Stimulated activated naive CD8-positive, alpha-beta T cell treated with anti-CD3 and anti-CD28 coated beads, Interleukin-15, amount 100 ng/mL, for 72 hours (primary cell): ENCODE results near the gene AIG1.
"Not testable (repeated sequence)": the region's sequence is repeated elsewhere in the genome, so short reads cannot be mapped to it uniquely, and the experiment has no call there.

Source experiments
- ATAC-seq: fragments of 150-1000 bp; cut with Tn5 transposase; 2 replicates; pipeline ENCODE4 v1.10.0; 2021; ENCODE audit warnings: mild to moderate bottlenecking, moderate library complexity
- DNase-seq, 2 donors: peaks; one replicate each; pipeline ENCODE4 v3.0.0; 2021 to 2022
- H3K27ac Mint-ChIP-seq, 2 donors: one replicate each; pipeline ENCODE4 v1.8.0; 2022; ENCODE audit warnings: mild to moderate bottlenecking in 2 of 2, mixed read lengths in 2 of 2, moderate library complexity in 2 of 2
- H3K27me3 Mint-ChIP-seq: one replicate; pipeline ENCODE4 v1.8.0; 2022; ENCODE audit warnings: mixed read lengths
- H3K4me1 Mint-ChIP-seq: one replicate; pipeline ENCODE4 v1.8.0; 2022; ENCODE audit warnings: mild to moderate bottlenecking, mixed read lengths
- H3K4me3 Mint-ChIP-seq, 2 donors: one replicate each; pipeline ENCODE4 v1.8.0; 2022; ENCODE audit warnings: mild to moderate bottlenecking in 2 of 2, mixed read lengths in 2 of 2, moderate library complexity in 1 of 2
- H3K9me3 Mint-ChIP-seq, 2 donors: one replicate each; pipeline ENCODE4 v1.8.0; 2022; ENCODE audit warnings: mixed read lengths in 2 of 2

The AIG1 gene

DNA sequence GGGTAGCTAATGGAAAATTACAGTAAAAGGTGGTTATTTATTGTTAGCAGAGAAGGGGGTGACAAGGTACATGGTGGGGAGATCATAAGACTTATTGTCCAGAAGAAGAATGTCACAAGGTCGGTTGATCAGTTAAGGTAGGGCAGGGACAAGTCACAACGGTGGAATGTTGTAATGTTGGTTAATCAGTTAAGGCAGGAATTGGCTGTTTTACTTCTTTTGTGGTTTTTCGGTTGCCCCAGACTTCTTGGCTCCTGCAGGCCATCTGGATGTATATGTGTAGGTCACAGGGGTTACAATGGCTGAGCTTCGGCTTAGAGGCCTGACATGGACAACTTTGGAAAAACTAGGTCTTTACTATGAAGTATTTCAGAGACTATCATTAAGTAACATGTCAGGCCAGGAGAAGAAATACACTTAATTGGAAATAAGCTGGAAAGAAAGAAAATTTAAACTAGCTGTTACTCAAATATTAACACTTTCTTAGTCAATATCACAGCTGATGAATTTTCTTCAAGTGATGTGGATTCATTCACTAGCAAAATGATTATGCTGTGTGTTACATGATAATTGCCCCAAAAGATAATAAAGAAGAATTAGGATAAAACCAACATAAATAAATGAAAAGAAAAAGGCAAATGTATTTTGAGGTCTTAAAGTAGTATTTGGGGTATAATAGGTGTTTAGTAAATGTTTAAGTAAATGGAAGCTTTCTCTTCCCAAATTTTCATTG, 4.4 kb downstream of the AIG1 start:
- no peaks in the 10 kb centered on the region for H3K27me3 Mint-ChIP-seq
- ATAC-seq (no peak), DNase-seq (no peak)
- H3K4me1 Mint-ChIP-seq: peaks cover 32% of the 10 kb centered on the region
- H3K27ac Mint-ChIP-seq: no peak overlapping the region
- no peaks in the 10 kb centered on the region for H3K9me3 Mint-ChIP-seq
- H3K4me3 Mint-ChIP-seq: no peak overlapping the region

DNA sequence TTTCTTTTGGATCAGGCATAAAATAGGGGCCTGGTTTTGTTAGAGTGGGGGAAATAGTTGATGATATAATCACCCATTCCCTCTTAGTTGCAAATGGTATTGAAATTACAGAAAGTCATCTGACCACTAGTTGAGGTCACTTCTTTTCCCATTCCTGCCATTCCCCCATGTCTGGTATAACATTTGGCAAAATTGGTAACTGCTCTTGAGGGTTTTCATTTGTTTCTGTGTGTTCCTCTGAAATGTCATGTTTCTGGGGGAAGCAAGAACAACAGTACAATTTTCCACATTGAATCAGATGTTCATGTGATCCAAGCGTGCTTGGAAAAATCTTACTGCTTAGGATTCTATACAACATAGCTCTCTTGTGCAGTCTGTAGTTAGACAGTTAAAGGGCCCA, 7.3 kb downstream of the AIG1 start:
- ATAC-seq (no peak), DNase-seq (no peak)
- Mint-ChIP-seq H3K9me3 (peaks cover 8 to 10% of the 10 kb centered on the region in 2 donors), H3K27me3 (no peaks in the 10 kb centered on the region), H3K4me1 (peaks cover 10% of the 10 kb centered on the region), H3K27ac (no peak overlapping the region), H3K4me3 (no peak overlapping the region)

DNA sequence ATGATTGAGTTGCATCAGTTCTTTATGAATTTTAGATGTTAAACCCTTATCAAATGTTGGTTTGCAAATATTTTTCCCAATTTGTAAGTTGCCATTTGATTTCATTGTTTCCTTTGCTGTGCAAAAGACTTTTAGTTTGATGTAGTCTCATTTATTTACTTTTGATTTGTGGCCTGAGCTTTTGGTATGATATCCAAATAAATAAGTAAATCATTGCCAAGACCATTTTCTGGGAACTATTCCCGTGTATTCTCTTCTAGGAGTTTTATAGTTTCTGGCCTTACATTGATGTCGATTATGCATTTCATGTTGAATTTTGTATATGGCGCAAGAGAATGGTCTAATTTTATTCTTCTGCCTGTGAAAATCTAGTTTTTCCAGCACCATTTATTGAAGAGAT, 13.4 kb downstream of the AIG1 start:
- DNase-seq (no peak), ATAC-seq (no peak)
- no peak overlapping the region for H3K4me3 Mint-ChIP-seq
- H3K4me1 Mint-ChIP-seq: peaks cover 5% of the 10 kb centered on the region
- no peaks in the 10 kb centered on the region for H3K27me3 Mint-ChIP-seq
- peaks cover 20 to 30% of the 10 kb centered on the region in 2 donors for H3K9me3 Mint-ChIP-seq
- H3K27ac Mint-ChIP-seq: no peak overlapping the region

DNA sequence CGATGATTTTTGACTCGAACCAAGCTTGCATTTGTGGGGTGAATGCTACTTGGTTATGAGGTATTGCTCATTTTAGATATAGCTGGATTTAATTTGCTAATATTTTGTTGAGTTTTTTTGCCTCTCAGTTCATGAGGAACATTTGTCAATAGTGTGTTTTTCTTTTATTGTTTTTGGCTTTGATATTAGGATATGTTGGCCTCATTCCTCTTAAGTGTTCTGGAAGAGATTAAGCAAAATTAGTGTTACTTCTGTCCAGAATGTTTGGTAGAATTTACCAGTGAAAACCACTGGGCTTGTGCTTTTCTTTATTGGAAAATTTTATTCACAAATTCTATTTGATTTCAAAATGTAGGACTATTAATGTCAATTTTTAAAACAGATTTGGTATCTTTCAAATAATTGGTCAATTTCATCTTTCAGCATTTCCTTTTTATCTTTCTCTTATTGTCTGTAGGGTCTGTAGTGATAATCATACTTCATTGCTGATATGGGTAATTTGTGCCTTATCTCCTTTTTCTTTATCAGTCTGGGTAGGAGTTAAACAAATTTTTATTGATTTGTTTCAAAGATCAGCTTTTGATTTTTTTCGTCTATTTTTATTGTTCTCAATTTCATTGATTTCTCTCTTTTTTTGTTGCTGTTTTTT, 14.1 kb downstream of the AIG1 start:
- no peak for DNase-seq
- ATAC-seq: no peak
- Mint-ChIP-seq H3K27ac (no peak overlapping the region), H3K4me3 (no peak overlapping the region), H3K4me1 (peaks cover 5% of the 10 kb centered on the region), H3K27me3 (no peaks in the 10 kb centered on the region), H3K9me3 (peaks cover 21 to 30% of the 10 kb centered on the region in 2 donors)

DNA sequence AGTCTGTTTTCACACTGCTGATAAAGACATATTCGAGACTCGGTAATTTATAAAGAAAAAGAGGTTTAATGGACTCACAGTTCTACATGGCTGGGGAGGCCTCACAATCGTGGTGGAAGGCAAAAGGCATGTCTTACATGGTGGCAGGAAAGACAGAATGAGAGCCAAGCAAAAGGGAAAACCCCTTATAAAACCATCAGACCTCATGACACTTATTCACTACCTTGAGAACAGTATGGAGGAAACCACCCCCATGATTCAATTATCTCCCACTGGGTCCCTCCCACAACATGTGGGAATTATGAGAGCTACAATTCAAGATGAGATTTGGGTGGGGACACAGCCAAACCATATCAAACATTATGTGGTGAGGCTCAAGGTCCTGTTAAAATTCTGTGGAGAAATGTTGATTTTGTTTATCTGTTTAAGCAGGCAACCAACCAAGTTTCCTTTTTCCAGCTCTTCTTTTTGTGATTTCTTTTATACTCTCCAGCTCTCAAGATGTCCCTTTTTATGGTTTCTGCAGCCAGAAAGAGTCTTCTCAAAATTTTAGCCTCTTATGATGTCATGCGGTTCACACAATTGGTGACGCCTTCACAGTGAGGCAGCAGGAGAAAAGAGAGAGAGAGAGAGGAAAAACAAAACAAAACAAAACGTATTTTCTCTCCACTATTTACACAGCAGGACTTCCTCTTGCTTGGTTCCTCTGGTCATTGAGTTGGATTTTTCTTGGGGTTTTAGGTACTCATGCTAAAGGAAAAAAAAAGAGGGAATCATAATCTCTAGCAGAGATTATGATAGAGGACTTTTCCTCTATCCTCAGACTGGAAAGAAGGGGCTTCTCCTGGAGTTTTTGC, 18.0 kb downstream of the AIG1 start:
- Mint-ChIP-seq H3K4me3 (no peak overlapping the region), H3K4me1 (peaks cover 5% of the 10 kb centered on the region), H3K27ac (no peak overlapping the region), H3K9me3 (peaks cover 18 to 29% of the 10 kb centered on the region in 2 donors), H3K27me3 (no peaks in the 10 kb centered on the region)
- DNase-seq: no peak
- ATAC-seq: no peak

DNA sequence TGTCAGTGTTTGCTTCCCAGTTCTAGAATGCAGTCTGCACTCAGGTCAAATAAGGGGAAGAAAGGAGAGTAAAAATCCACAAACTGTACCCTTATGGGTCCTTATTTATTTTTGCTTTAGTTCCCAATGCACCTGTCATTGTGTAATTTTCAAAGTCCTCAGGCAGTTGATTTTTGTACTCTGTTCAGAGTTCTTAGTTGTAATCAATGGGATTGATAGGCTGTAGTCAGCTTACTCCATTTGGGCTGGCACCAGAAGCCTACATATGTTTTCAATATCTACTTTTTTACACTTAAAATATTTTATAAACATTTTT, 18.6 kb downstream of the AIG1 start:
- ATAC-seq (no peak), DNase-seq (no peak)
- peaks cover 5% of the 10 kb centered on the region for H3K4me1 Mint-ChIP-seq
- H3K27ac Mint-ChIP-seq: no peak overlapping the region
- peaks cover 18 to 28% of the 10 kb centered on the region in 2 donors for H3K9me3 Mint-ChIP-seq
- no peak overlapping the region for H3K4me3 Mint-ChIP-seq
- no peaks in the 10 kb centered on the region for H3K27me3 Mint-ChIP-seq

DNA sequence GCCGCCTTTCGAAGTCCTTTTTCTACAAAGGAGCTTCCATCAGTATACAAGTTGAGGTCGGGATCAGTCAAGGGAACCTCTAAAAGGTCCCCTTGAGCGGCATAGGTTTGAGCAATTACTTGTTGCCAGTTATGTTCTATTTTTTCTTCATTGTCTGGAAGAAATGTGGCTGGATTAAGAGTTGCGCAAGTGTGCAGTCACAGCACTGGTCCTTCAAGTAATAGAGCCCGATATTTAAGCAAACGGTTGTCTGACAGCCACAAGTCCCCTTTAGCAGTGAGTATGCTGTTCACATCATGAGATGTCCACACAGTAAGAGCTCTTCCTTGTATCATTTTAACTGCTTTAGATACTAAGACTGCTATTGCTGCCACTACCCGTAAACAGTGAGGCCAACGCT, 21.6 kb downstream of the AIG1 start:
- DNase-seq, ATAC-seq: not testable (repeated sequence)
- peaks cover 9 to 25% of the 10 kb centered on the region in 2 donors for H3K9me3 Mint-ChIP-seq

DNA sequence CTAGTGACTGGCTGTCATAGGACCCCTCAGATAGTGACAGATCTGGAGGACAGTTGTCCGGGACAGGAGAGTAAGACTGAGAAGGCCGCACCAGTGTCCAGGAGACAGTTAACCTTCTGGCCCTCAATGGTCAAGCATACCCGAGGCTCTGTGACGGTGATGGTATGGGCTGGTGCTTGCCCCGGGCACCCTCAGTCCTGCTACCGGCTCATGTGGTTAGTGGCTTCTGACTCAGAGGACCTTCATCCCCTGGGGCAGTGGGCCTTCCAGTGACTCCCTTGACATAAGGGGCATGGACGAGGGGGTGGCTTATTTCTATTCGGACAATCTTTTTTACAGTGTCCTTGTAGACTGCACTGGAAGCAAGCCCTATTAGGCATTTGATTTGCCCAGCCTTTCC, 23.3 kb downstream of the AIG1 start:
- ATAC-seq, H3K27me3 Mint-ChIP-seq, DNase-seq, H3K4me3 Mint-ChIP-seq, H3K4me1 Mint-ChIP-seq, H3K27ac Mint-ChIP-seq: not testable (repeated sequence)
- peaks cover 9 to 27% of the 10 kb centered on the region in 2 donors for H3K9me3 Mint-ChIP-seq

More for the DNA sequence above, 21.6 kb downstream of the AIG1 start:
- H3K27me3 Mint-ChIP-seq, H3K4me1 Mint-ChIP-seq, H3K27ac Mint-ChIP-seq, H3K4me3 Mint-ChIP-seq: not testable (repeated sequence)

DNA sequence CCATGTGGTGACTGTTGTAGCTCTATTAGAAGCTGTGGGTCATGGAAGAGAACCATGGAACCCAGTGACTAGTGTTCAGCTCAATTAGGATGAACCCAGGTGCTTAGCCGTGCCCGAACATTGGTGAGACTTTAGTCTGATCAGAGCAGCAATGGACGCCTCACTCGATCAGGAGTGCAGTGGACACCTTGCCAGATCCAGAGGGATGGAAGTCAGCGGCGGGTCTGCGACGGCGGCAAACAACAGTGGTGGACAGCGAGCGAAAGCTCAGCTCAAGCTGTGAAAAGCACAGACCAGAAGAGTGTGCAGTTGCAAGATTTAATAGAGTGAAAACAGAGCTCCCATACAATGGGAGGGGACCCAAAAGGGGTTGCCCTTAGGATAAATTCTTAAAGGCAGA, 26.6 kb downstream of the AIG1 start:
- Mint-ChIP-seq H3K4me1 (peaks cover 16% of the 10 kb centered on the region), H3K9me3 (peaks cover 0 to 15% of the 10 kb centered on the region in 2 donors)
- H3K4me3 Mint-ChIP-seq, H3K27me3 Mint-ChIP-seq, ATAC-seq, H3K27ac Mint-ChIP-seq, DNase-seq: not testable (repeated sequence)

DNA sequence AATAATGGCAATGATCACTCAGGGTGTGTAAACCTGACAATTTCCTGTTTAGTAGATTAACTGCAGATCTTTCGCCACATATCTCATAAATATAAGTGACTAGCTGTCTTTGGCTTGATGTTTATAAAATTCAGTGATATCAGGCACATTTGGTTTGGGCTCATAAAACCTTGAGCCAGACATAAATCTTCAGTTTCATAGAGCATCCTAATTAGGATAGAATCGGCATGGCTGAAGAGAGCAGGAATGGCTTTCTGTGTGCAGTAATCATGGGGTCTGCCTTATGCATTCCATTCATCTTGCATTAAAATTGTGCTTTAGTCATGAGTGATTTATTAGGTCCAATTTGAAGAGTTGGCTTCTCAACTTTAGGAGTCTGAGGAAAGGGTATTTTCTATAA, 27.2 kb downstream of the AIG1 start:
- no peak for DNase-seq
- no peak overlapping the region for H3K27ac Mint-ChIP-seq
- H3K27me3 Mint-ChIP-seq: no peaks in the 10 kb centered on the region
- no peak overlapping the region for H3K4me3 Mint-ChIP-seq
- ATAC-seq: no peak
- peaks cover 16% of the 10 kb centered on the region for H3K4me1 Mint-ChIP-seq
- H3K9me3 Mint-ChIP-seq: peaks cover 0 to 15% of the 10 kb centered on the region in 2 donors

DNA sequence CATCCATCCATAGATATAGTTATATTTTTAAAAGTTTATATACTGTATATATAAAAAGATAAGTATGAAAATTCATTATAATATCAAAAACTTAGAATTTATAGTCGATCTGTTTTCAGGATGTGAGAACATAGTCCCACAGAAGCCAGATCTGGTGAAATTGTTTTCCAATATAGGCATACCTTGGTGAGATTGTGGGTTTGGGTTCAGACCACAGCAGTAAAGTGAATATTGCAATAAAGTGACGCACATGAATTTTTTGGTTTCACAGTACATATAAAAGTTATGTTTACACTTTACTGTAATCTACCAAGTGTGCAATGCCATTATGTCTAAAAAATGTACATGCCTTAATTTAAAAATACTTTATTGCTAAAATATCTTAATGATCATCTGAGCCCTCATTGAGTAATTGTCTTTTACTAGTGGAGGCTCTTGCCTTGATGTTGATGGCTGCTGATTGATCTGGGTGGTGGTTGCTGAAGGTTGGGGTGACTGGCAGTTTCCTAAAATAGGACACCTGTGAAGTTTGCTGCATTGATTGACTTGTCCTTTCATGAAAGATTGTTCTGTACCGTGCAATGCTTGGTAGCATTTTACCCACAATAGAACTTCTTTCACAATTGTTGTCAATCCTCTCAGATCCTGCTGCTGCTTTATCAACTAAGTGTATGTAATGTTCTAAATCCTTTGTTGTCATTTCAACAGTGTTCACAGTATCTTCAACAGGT, 29.8 kb downstream of the AIG1 start:
- DNase-seq (peak in 1 of 2 donors; percentile 25), ATAC-seq (peak; percentile 80)
- peaks cover 0 to 15% of the 10 kb centered on the region in 2 donors for H3K9me3 Mint-ChIP-seq
- H3K4me3 Mint-ChIP-seq: no peak overlapping the region
- no peaks in the 10 kb centered on the region for H3K27me3 Mint-ChIP-seq
- H3K27ac Mint-ChIP-seq: no peak overlapping the region
- peaks cover 21% of the 10 kb centered on the region for H3K4me1 Mint-ChIP-seq

DNA sequence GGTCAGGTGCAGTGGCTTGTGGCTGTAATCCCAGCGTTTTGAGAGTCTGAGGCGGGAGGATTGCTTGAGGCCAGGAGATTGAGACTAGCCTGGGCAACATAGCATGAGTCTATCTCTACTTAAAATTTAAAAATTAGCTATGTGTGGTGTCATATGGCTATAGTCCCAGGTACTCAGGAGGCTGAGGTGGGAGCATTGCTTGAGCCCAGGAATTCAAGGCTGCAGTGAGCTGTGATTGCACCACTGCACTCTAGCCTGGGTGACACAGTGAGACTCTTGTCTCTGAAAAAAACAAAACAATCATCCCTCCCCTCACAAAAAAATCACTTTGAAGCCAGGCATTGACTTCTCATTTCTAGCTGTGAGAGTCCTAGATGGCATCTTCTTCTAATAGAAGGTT, 32.1 kb downstream of the AIG1 start:
- no peaks in the 10 kb centered on the region for H3K27me3 Mint-ChIP-seq
- H3K4me1 Mint-ChIP-seq: peaks cover 21% of the 10 kb centered on the region
- DNase-seq (no peak), ATAC-seq (no peak)
- H3K27ac Mint-ChIP-seq: no peak overlapping the region
- H3K9me3 Mint-ChIP-seq: no peaks in the 10 kb centered on the region
- no peak overlapping the region for H3K4me3 Mint-ChIP-seq

DNA sequence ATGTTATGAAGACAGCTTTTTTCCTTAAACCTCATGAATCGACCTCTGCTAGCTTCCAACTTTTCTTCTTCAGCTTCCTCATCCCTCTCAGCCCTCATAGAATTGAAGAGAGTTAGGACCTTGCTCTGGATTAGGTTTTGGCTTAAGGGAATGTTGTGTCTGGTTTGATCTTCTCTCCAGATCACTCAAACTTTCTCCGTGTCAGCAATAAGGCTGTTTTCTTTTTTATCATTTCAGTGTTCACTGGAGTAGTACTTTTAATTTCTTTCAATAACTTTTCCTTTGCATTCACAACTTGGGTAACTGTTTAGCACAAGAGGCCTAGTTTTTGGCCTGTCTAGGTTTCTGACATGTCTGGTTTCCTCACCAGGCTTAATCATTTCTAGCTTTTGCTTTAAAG, 32.6 kb downstream of the AIG1 start:
- H3K27me3 Mint-ChIP-seq: no peaks in the 10 kb centered on the region
- DNase-seq (no peak), ATAC-seq (no peak)
- H3K4me3 Mint-ChIP-seq: no peak overlapping the region
- H3K9me3 Mint-ChIP-seq: no peaks in the 10 kb centered on the region
- peak overlapping the region in 1 of 2 donors; percentile 61 for H3K27ac Mint-ChIP-seq
- peaks cover 21% of the 10 kb centered on the region for H3K4me1 Mint-ChIP-seq

DNA sequence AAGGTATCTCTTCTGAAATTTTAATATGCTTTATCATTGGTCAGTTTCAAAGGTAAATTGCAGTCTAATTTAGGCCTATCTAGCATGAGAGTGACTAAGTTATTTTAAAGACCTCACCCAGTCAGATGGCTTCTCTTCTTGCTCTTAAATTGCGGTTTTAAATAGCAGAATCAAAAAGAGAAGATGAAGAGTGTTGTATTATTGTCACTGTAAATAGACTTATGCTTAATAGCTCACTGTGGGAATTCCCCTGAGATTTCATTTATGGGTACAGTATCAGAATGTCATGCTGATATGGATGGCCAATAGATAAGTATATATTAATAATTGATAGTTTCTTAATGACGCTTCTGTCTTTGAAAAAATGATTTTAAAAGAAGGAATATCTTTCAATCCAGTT, 35.7 kb downstream of the AIG1 start:
- Mint-ChIP-seq H3K9me3 (no peaks in the 10 kb centered on the region), H3K27ac (no peak overlapping the region), H3K27me3 (no peaks in the 10 kb centered on the region), H3K4me3 (no peak overlapping the region), H3K4me1 (peaks cover 5% of the 10 kb centered on the region)
- no peak for DNase-seq
- ATAC-seq: no peak

DNA sequence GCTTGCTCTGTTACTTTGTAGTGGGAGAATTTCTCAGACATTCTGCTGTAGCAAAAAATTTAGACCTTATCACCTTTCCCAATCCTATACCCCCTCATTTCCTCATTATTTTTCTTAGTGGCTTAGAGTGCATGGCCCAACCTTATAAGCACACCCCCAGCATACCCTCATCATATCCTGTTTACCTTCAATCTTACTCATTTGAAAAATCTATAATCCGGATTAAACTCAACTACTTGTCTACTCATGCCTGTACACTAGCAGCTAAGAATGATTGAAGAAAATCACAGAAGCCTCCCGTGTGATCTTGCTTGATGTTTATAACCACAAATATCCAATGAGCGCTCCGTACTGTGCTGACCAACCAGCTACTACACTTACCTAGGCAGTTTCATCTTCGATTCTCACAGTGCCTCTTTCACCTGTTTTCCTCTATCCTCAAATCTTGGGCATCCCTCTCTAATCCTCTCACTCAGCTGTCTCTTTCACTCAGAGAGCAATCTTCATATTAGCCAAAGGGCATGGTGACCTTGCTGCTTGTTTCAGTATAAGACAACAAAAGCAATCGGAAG, 36.6 kb downstream of the AIG1 start:
- DNase-seq: no peak

More for the DNA sequence above, 36.6 kb downstream of the AIG1 start:
- peaks cover 5% of the 10 kb centered on the region for H3K4me1 Mint-ChIP-seq
- H3K4me3 Mint-ChIP-seq: no peak overlapping the region
- no peak overlapping the region for H3K27ac Mint-ChIP-seq
- H3K9me3 Mint-ChIP-seq: no peaks in the 10 kb centered on the region
- H3K27me3 Mint-ChIP-seq: no peaks in the 10 kb centered on the region
- peak; percentile 81 for ATAC-seq
